ENCODE measurements around the gene CLDN9.

- TF ChIP-seq, protein P1, sequence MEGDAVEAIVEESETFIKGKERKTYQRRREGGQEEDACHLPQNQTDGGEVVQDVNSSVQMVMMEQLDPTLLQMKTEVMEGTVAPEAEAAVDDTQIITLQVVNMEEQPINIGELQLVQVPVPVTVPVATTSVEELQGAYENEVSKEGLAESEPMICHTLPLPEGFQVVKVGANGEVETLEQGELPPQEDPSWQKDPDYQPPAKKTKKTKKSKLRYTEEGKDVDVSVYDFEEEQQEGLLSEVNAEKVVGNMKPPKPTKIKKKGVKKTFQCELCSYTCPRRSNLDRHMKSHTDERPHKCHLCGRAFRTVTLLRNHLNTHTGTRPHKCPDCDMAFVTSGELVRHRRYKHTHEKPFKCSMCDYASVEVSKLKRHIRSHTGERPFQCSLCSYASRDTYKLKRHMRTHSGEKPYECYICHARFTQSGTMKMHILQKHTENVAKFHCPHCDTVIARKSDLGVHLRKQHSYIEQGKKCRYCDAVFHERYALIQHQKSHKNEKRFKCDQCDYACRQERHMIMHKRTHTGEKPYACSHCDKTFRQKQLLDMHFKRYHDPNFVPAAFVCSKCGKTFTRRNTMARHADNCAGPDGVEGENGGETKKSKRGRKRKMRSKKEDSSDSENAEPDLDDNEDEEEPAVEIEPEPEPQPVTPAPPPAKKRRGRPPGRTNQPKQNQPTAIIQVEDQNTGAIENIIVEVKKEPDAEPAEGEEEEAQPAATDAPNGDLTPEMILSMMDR (IDR thresholded peaks at IDR 0.05) = no peak
- TF ChIP-seq POLR2A (IDR thresholded peaks at IDR 0.05) = no peak
- TF ChIP-seq POLR2AphosphoS5 (IDR thresholded peaks at IDR 0.05) = no peak
These were observed 21.0 kb upstream of the CLDN9 start for GRCh38 chr16:2991566-2992261.
